ENCODE results near the gene RBM47. TPM values are rescaled to one million over a fixed set of nuclear protein-coding genes. Genes with fewer than 3 reads are reported as not detected.

The RBM47 gene
- total RNA-seq, 1 donor from 2014 or later: 4.6 TPM

GRCh38 chr4:40621229-40621591 lies 8.5 kb downstream of the RBM47 start:
- peaks cover 9% of the 10 kb centered on the region for H3K4me1 Mint-ChIP-seq (ENCODE audit: unreplicated experiment)
- H3K4me3 Mint-ChIP-seq (ENCODE audit: unreplicated experiment): no peak overlapping the region
- TF ChIP-seq, protein P1, sequence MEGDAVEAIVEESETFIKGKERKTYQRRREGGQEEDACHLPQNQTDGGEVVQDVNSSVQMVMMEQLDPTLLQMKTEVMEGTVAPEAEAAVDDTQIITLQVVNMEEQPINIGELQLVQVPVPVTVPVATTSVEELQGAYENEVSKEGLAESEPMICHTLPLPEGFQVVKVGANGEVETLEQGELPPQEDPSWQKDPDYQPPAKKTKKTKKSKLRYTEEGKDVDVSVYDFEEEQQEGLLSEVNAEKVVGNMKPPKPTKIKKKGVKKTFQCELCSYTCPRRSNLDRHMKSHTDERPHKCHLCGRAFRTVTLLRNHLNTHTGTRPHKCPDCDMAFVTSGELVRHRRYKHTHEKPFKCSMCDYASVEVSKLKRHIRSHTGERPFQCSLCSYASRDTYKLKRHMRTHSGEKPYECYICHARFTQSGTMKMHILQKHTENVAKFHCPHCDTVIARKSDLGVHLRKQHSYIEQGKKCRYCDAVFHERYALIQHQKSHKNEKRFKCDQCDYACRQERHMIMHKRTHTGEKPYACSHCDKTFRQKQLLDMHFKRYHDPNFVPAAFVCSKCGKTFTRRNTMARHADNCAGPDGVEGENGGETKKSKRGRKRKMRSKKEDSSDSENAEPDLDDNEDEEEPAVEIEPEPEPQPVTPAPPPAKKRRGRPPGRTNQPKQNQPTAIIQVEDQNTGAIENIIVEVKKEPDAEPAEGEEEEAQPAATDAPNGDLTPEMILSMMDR (IDR thresholded peaks at IDR 0.05; ENCODE audit: unreplicated experiment): no peak
- H3K36me3 Mint-ChIP-seq (ENCODE audit: low read depth, unreplicated experiment): no peaks in the 10 kb centered on the region
- H3K9me3 Mint-ChIP-seq (ENCODE audit: unreplicated experiment): no peaks in the 10 kb centered on the region
- H3K27ac Mint-ChIP-seq (ENCODE audit: unreplicated experiment): peak overlapping the region; percentile 2
- no peaks in the 10 kb centered on the region for H3K27me3 Mint-ChIP-seq (ENCODE audit: unreplicated experiment)
- no peak for DNase-seq (ENCODE audit: low spot score)

DNA sequence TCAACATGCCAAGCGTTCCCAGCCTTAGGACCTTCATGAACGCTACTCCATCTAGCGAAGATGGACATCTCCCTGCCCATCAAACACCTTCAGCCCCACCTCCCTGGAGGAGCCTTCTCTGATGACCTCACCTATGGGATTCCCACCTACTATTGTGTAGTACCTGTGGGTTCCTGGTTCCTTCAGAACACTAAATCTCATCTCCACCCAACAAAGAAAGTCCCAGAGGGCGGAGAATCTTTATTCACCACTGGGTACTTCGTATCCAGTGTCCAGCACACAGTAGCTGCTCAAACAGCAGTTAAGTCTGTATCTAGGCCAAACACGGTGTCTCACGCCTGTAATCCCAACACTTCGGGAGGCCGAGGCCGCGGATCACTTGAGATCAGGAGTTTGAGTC lies 10.1 kb downstream of the RBM47 start:
- no peak overlapping the region for H3K4me3 Mint-ChIP-seq (ENCODE audit: unreplicated experiment)
- no peak overlapping the region for H3K27ac Mint-ChIP-seq (ENCODE audit: unreplicated experiment)
- no peaks in the 10 kb centered on the region for H3K36me3 Mint-ChIP-seq (ENCODE audit: low read depth, unreplicated experiment)
- no peak for DNase-seq (ENCODE audit: low spot score)
- H3K9me3 Mint-ChIP-seq (ENCODE audit: unreplicated experiment): no peaks in the 10 kb centered on the region
- TF ChIP-seq, protein P1 (IDR thresholded peaks at IDR 0.05; ENCODE audit: unreplicated experiment): no peak
- peaks cover 9% of the 10 kb centered on the region for H3K4me1 Mint-ChIP-seq (ENCODE audit: unreplicated experiment)
- no peaks in the 10 kb centered on the region for H3K27me3 Mint-ChIP-seq (ENCODE audit: unreplicated experiment)

DNA sequence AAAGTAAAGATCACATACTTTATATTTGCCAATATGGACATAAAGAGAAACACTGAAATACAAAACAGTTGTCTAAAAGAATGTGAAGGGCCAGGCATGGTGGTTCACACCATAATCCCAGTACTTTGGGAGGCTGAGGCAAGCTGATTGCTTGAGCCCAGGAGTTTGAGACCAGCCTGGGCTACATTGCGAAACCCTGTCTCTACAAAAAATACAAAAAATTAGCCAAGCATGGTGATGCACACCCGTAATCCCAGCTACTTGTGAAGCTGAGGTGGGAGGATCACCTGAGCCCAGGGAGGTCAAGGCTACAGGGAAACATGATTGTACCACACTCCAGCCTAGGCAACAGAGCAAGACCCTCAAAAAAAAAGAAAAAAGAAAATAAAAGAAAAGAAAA lies 11.8 kb downstream of the RBM47 start:
- no peak for DNase-seq (ENCODE audit: low spot score)
- H3K4me1 Mint-ChIP-seq (ENCODE audit: unreplicated experiment): peaks cover 9% of the 10 kb centered on the region
- H3K27ac Mint-ChIP-seq (ENCODE audit: unreplicated experiment): no peak overlapping the region
- no peaks in the 10 kb centered on the region for H3K36me3 Mint-ChIP-seq (ENCODE audit: low read depth, unreplicated experiment)
- TF ChIP-seq, protein P1 (IDR thresholded peaks at IDR 0.05; ENCODE audit: unreplicated experiment): no peak
- H3K9me3 Mint-ChIP-seq (ENCODE audit: unreplicated experiment): no peaks in the 10 kb centered on the region
- H3K27me3 Mint-ChIP-seq (ENCODE audit: unreplicated experiment): no peaks in the 10 kb centered on the region
- H3K4me3 Mint-ChIP-seq (ENCODE audit: unreplicated experiment): no peak overlapping the region

DNA sequence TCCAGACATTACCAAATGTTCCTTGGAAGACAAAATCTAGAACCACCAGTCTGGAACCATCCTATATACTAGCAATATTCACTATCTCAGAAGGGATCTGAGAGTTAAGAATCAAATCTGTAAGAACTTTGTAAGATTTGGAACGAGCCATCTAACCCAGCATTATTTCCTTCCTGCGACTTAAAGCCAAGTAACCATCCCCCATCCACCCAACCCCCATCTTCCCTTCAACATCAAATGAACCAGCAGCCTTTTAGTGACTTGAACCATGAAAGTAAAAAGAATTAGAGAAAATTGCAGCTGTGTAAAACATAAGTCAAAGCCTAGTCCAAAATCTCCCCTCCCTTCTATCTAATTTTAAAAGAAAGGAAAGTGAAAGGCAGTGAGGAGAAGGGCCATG lies 15.6 kb downstream of the RBM47 start:
- no peak overlapping the region for H3K4me3 Mint-ChIP-seq (ENCODE audit: unreplicated experiment)
- no peaks in the 10 kb centered on the region for H3K4me1 Mint-ChIP-seq (ENCODE audit: unreplicated experiment)
- H3K36me3 Mint-ChIP-seq (ENCODE audit: low read depth, unreplicated experiment): no peaks in the 10 kb centered on the region
- H3K27ac Mint-ChIP-seq (ENCODE audit: unreplicated experiment): no peak overlapping the region
- TF ChIP-seq, protein P1 (IDR thresholded peaks at IDR 0.05; ENCODE audit: unreplicated experiment): no peak
- no peaks in the 10 kb centered on the region for H3K9me3 Mint-ChIP-seq (ENCODE audit: unreplicated experiment)
- no peak for DNase-seq (ENCODE audit: low spot score)
- H3K27me3 Mint-ChIP-seq (ENCODE audit: unreplicated experiment): no peaks in the 10 kb centered on the region

- no peak for DNase-seq (ENCODE audit: low spot score)
- Mint-ChIP-seq H3K4me1 (ENCODE audit: unreplicated experiment) (no peaks in the 10 kb centered on the region), H3K36me3 (ENCODE audit: low read depth, unreplicated experiment) (no peaks in the 10 kb centered on the region), H3K27ac (ENCODE audit: unreplicated experiment) (no peak overlapping the region), H3K9me3 (ENCODE audit: unreplicated experiment) (no peaks in the 10 kb centered on the region), H3K27me3 (ENCODE audit: unreplicated experiment) (no peaks in the 10 kb centered on the region), H3K4me3 (ENCODE audit: unreplicated experiment) (no peak overlapping the region)
- TF ChIP-seq, protein P1 (IDR thresholded peaks at IDR 0.05; ENCODE audit: unreplicated experiment): no peak
Measured at GRCh38 chr4:40613456-40613855, 16.2 kb downstream of the RBM47 start.

Measured in endothelial cell (in vitro differentiated cells).